NOMO-1 (cell line): ENCODE results near the gene HSPA9.

Source experiments
- DNase-seq, 2 experiments: peaks; one replicate each; lab custom pipeline; 2025; ENCODE audit not compliant: unreplicated experiment in 2 of 2; lab: John Stamatoyannopoulos, UW

The HSPA9 gene

DNA sequence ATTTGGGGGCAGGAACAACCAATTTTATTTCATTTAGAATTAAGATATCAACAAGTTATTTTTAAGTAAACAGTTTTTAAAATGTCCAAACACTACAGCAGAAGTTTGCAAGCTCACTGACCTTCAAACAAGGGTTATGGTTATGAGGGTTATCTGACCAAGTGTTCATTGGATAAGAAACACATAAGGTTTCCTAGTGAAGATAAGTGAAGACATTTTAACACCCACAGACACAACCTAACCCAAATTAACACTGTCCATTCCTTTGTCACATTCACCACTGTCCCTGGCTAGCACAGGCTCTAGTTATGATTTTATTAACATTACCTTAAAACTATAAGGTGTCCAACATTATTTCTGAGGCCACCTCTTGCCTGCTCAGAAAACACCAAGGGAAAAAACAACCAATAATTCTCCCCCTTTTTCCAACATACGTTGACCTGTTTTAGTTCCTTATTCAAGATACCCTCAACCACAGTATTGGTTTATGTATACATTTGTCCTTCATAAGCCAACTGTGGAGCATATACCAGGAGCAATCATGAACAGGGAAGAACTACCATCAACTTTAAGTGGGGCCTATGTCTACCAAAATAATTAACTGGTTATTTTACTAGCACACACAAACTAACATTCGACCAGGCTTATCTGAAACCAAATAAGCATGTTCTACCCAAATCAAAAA lies 36.1 kb downstream of the HSPA9 start:
- DNase-seq, result no peak

DNA sequence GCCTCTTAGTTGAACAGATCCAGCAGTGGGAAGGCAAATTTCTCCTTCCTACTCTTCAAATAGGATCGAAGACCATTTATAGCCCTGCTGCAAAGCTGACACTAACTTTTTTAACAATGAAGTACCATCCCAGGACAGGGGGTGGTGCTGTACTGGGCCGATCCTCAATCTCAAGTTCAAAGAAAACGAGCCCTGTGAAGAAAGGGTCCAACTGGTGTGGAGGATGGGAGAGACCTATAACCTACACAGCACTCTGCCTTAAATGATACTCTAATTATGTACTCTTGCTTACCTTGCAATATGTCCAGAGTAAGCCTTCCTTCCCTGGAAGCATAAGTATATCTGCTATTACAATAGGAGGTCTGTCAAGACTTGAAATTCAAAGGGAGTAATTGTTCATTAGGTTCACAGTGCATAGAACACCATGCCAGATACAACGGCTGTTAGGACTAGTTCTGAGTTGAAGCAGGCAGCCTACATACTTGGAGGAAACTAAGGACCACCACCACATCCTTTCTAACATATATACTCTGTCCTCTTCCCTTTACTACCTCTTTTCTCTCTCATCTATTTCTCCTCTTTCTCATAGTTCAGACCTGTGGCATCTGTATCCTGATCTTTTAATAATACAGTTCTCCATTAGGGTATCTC lies 38.4 kb downstream of the HSPA9 start:
- no peak for DNase-seq

DNA sequence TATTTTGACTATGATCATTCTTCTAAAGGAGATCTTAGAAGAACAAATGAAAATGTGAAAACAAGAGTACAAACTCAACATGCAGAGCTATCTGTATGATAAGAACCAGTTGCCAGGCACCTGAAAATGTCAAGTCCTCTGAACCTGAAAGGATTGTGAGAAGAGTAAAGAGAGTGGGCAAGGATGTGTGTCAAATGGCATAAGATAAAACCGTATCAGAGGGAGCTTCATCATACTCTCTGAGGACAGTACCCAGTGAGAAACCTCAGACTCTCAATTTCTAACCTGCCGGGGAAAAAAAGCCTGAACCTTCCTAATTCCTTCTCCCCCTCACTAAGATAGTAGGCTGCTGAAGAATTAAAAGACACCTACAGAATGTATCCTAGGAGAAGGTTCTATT lies 39.0 kb downstream of the HSPA9 start:
- no peak for DNase-seq

DNA sequence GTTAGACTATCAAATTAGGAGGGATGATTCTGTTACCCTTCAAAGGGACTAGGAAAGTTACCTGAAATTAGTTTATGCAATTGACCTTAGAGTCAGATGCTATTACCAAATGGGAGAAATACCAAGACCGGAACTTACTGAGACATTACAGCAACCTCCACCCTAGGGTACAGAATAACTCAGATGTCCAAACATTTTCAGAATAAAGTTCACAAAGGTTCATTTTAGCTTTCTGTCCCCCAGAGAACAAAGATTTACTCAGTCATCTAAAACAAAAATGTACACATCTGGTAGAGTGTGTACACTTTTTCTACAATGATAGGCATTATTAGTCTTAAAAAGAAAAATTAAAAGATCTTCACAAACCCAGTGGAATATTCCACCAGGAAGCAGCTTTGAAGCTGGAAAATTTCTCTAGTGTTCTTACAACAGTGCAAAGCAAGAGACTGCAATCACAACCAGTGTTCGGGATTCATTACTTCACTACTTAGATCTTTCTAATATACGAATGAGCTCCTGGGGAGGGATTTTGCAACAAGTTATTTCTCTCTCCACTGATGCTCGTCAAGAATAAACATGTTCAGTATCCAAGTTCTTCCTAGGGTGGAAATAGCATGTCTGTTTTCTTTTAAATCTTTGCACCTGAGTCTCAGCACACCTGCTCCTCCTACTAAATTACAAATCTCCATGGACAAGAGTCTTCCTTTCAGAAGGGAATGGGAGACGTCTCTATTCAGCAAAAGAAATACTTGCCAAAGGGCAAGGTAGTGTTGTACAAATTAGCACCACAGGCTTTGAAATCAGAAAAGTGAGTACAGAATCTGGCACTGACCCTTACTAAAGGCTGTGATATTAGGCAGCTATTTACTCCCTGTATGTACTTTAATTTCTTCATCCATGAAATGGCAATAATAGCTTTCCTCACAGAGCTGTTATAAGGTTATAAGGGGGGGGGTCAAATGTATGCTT lies 40.9 kb downstream of the HSPA9 start:
- no peak for DNase-seq

DNA sequence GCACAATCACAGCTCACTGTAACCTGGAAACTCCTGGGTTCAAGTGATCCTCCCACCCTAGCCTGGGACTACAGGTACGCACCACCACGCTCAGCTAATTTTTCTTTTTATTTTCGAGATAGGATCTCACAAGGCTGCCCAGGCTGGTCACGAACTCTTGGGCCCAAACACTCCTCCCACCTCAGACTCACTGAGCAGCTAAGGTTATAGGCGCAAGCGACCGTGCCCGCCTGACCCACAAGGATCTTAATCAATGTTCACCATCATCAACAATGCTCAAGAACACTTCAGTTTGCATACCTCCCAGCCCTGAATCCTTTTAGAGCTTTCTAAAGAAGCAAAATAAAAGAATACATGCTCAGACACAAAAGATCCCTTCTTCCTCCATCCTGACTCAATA lies 45.4 kb downstream of the HSPA9 start:
- no peak for DNase-seq

DNA sequence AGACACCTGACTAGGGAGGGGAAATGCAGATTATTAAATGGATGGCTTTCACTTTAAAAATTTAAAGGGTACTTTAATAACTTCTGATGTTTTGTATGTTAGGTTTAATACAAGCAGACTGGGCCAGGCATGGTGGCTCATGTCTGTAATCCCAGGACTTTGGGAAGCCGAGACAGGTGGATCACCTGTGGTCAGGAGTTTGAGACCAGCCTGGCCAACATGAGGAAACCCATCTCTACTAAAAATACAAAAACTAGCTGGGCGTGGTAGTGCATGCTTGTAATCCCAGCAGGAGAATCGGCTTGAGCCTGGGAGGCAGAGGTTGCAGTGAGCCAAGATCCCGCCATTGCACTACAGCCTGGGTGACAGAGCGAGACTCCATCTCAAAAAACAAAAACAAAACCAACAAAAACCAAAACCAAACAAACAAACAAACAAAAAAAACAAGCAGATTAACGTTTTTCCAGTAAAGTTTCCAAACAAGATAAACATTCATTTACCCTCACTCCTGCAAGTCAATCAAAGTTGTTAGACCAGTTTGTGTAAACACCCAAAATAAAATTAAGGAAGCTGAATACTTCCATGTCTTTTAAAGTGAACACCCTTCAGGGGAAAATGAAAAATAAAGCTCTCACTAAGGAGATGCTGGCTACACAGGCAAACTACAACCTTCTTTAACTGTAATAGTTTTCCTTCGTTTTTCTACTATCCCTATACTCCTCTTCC lies 46.3 kb downstream of the HSPA9 start:
- no peak for DNase-seq

DNA sequence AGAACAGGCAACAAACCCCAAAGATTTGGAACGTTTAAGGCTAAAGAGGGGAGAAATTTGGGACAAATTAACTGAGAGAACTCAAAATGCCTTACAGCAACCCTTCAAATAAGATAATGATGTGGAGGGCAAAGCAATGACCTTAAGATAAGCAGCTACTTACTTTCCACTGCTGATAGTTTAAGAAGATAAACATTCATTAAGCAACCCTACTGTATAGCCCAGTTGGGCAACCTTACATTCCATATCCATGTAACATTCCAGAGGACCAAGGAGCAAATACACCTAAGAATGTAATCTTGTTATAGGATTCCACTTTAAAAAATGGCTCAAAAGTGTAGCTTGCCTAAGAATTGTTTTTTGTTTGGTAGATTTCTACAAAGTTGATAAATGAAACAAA lies 47.0 kb downstream of the HSPA9 start:
- DNase-seq, result no peak

DNA sequence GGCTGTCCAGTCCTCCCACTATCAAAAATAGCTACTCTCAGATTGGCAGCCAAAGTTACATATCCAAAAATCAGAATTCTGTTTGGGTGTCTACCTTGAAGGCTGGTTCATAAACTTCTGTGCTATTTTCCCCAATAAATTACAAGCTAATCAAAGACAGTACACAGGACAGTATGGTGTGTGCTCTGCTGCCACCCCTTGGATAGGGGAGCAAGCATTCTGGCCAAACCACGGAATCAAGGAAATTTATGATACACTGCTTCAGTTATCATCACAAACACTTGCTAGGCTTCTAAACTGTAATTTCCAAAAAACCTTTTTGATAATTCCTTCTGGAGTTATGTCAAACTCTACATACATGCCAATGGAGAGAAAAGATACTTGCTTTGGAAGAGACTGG lies 48.0 kb downstream of the HSPA9 start:
- no peak for DNase-seq

DNA sequence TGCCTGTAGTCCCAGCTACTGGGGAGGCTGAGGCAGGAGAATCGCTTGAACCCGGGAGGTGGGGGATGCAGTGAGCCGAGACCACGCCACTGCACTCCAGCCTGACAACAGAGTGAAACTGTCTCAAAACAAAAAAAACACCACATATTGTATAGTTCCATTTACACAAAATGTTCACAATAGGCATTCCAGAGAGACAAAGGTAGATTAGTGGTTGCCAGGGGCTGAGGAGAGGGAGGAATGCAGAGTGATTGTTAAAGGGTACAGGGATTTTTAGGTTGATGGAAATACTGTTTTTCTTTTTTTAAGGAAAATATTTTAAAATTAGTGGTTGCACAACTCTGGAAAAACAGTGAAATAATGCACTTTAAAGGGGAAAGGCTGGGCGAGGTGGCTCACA lies 51.8 kb downstream of the HSPA9 start:
- no peak for DNase-seq

DNA sequence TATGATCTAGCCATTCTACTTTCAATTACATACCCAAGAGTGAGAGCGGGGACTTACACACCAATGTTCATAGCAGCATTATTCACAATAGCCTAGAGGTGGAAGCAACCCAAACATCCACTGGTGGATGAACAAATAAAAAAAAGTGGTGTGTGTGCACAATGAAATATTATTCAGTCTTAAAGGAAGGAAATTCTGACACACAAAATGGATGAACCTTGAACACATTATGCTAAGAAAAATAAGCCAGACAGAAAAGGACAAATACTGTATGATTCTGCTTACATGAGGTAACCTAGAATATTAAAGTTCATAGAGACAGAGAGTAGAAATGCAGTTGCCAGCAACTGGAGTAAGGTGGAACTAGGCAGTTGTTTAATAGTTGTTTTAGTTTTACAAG lies 54.2 kb downstream of the HSPA9 start:
- no peak for DNase-seq

DNA sequence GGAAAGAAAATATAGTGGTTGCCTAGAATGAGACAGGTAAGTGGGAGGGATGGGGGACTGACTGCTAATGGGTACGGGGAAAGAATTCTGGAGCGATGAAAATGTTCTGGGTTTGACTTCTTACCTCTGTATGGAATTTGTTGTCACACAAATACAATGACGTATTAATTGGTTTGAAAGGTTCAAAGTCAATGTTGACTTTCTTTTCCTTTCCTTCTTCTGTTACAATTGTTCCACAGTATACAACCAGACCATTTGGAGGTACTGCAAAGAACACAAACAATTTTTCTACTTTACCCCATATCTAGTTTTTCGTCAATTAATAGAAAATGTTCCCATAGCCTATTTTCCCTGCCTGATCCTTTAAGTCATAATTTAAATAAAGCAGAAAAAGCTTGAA lies 57.8 kb downstream of the HSPA9 start:
- DNase-seq, result no peak

DNA sequence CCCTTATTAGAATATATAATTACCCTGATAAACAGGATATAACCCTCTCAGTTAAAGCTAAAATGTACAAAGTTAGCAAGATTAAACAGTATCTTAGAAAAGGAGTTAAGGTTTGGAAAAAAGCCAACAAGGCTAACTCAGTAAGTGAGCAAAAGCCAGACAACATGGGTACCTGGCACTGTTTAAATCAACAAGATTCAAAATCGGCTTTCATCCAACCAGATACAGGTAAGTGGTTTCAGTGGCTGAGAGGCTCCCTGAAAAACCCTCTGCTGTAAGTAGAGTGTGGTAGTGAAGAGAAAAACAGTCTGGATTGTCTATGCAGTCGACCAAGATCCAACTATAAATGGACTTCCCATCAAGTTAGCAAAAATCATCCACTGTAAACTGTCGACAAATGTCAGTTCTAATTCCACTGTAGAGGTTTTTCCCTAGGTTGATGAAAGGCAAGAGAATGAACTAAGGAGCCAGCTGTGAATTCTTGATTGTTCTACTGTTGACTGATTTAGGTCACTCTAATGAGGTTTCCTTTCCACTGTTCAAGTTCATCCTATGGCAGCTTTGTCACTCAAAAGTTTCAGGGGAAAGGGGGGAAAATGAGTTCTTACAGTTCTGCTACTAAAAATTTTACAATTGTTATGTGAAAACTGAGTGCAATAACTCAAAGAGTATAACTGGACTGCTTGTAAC lies 59.5 kb downstream of the HSPA9 start:
- no peak for DNase-seq

DNA sequence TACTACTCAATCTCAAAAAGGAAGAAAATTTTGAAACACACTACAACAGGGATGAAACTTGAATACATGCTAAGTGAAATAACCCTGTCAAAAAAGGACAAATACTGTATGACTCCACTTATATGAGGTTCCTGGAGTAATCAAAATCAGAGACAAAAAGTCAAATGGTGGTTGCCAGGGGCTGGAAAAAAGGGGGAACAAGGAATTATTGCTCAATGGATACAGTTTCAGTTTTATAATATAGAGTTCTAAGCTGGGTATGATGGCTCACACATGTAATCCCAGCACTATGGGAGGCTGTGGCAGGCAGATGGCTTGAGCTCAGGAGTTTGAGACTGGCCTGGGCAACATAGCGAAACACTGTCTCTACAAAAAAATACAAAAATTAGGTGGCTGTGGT lies 61.2 kb downstream of the HSPA9 start:
- DNase-seq, result peak in 1 of 2 experiments; percentile 4

DNA sequence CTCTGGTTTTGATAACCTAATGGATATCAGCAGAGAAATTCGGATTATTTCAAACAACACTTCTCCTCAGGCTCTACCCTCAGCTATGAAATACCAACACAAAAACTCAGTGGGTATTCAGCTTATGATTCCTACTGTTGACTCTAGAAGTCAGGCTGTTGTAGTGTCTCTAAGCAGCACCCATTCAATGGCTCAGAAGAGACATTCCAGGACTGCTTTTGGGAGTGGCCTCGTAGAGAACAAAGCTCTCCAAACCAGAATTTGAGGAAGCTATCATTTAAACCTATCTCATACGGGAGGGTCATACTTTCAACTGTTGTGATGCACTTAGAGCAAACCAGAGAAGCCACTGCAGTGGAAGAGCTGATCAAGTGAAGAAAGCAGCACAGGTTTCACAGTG lies 66.2 kb downstream of the HSPA9 start:
- DNase-seq, result no peak

DNA sequence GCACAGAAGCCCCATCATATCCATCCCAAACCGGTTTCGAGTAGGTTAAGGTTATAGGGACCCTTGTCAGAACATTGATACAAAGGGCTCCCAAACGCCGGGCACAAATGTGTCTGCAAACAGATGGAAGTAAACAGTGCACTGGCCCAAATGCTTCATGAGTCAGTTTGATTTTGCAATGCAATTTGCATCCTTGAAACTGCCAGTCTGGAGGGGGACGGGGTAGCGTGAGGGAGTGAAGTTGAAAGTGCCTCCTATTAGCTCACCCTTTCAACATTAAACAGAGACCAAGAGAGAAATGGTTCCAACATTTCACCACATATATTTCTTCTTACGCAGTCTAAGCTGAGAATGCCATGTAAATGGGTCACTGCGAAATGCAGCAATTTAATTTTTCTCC lies 67.7 kb downstream of the HSPA9 start:
- peak; percentile 59 to 78 for DNase-seq

DNA sequence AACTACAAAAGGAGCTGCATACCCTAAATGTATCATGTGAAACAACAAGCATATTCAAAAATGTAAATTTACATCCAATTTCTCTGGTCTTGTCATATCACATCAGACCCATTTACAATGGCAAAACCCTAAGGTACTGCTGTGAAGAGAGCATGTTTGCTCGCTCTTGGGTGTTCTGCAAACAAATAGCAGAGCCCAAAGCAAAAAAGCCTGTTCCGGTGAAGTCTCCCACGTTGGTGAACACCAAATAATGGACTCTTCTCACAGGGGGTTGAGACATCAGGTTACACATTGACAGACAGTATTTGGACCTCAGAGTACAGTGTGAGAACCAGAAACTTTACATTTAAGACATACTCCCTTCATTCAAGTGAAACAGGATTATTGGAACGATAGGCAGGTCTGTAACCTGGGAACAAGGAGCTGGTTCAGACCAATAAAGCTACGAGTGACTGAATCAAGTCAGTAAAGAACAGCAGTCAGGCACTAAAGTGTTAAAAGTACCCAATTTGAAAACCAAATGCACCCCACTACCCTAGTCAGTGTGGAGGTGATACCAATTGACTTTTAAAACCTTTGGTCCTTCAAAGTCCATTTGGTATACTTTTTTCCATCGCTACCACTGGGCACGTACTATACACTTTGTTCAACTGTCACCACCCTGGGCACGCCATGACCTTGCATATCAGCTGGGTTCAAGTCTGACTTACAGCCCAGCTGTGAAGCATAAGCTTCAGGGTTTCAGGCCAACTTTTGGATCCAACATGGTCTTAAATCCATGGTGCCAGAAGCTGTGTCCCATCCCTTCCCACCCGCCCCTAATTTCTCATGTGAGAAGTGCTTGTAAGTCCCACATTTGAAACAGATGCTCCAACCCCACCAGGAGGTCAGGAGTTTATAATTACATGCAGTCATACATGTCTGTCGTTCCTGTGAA lies 68.6 kb downstream of the HSPA9 start:
- DNase-seq, result no peak

DNA sequence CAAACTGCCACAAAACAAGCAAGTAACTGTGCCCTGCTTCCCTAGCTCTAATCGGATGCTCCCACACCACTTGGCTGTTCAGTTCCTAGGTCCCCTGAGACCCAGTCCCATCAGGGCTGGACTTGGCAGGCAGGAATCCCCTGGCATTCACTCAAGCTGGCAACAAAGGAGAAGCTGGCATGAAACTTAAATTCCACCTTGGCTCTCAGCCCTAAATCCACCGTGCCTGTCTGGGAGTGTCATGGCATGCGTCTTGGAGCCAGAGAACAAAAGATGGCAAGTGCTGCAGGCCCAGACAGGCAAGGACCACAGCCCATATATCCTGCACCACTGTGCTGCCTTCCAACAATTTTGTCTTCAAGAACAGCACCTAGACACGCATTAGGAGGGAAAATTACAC lies 70.4 kb downstream of the HSPA9 start:
- DNase-seq, result no peak
